Mucosa of rectum (tissue), 2 donors: Measurements from ENCODE around the gene TMEM98.
"Not testable (repeated sequence)": the region's sequence is repeated elsewhere in the genome, so short reads cannot be mapped to it uniquely, and the experiment has no call there.

Source experiments
- H3K27ac ChIP-seq, 2 donors: one replicate each; pipeline ENCODE4 v1.7.0; 2013; ENCODE audit warnings: inconsistent platforms in 2 of 2, low read depth in 2 of 2, low read length in 2 of 2
- H3K27me3 ChIP-seq, 2 donors: one replicate each; pipeline ENCODE4 v1.7.0; 2013; ENCODE audit warnings: low read length in 2 of 2; ENCODE audit not compliant: control insufficient read depth in 2 of 2, insufficient read depth in 2 of 2
- H3K36me3 ChIP-seq, 2 donors: one replicate each; pipeline ENCODE4 v1.7.0; 2013; ENCODE audit warnings: low read length in 2 of 2; ENCODE audit not compliant: control insufficient read depth in 2 of 2, insufficient read depth in 2 of 2
- H3K4me1 ChIP-seq, 2 donors: one replicate each; pipeline ENCODE4 v1.7.0; 2013; ENCODE audit warnings: low read length in 2 of 2, mild to moderate bottlenecking in 1 of 2; ENCODE audit not compliant: control insufficient read depth in 2 of 2, insufficient read depth in 2 of 2
- H3K4me3 ChIP-seq, 2 donors: one replicate each; pipeline ENCODE4 v1.7.0; 2013; ENCODE audit warnings: low read length in 2 of 2
- H3K9ac ChIP-seq, 2 donors: one replicate each; pipeline ENCODE4 v1.7.0; 2013; ENCODE audit warnings: low read length in 2 of 2, low read depth in 1 of 2, mild to moderate bottlenecking in 1 of 2
- H3K9me3 ChIP-seq, 2 donors: one replicate each; pipeline ENCODE4 v1.7.0; 2013; ENCODE audit warnings: low read length in 2 of 2; ENCODE audit not compliant: control insufficient read depth in 2 of 2
- donor health status: healthy.
- donor health status: Normal muscosa, but diverticular disease.

TMEM98 gene

GRCh38 chr17:32927724-32928585, at the start of gene TMEM98:
Gene TMEM98, plus strand, starts transcription at chr17:32928153. Its CDS starts 3,376 bp downstream, at chr17:32931529.
- Histone ChIP-seq H3K36me3 (peaks cover 7 to 10% of the 10 kb centered on the region in 2 donors), H3K4me1 (peaks cover 6 to 20% of the 10 kb centered on the region in 2 donors), H3K9me3 (no peaks in the 10 kb centered on the region), H3K27me3 (peaks cover 0 to 5% of the 10 kb centered on the region in 2 donors), H3K27ac (peak within 1 kb of the TSS; percentile 54 to 69), H3K4me3 (peak within 1 kb of the TSS; percentile 74 to 76), H3K9ac (peak within 1 kb of the TSS; percentile 77 to 83)

- Histone ChIP-seq H3K4me3 (no peak overlapping the region), H3K4me1 (peaks cover 14 to 19% of the 10 kb centered on the region in 2 donors), H3K27ac (no peak overlapping the region), H3K36me3 (no peaks in the 10 kb centered on the region), H3K9ac (no peak overlapping the region), H3K27me3 (no peaks in the 10 kb centered on the region), H3K9me3 (no peaks in the 10 kb centered on the region)
These were observed 49.7 kb upstream of the TMEM98 start for GRCh38 chr17:32878211-32878610.

- Histone ChIP-seq H3K4me1 (peaks cover 7 to 10% of the 10 kb centered on the region in 2 donors), H3K4me3 (no peak overlapping the region), H3K27me3 (no peaks in the 10 kb centered on the region), H3K27ac (no peak overlapping the region), H3K9ac (no peak overlapping the region), H3K9me3 (no peaks in the 10 kb centered on the region), H3K36me3 (no peaks in the 10 kb centered on the region)
These were observed 48.8 kb upstream of the TMEM98 start for GRCh38 chr17:32879134-32879533.

- Histone ChIP-seq H3K27me3 (no peaks in the 10 kb centered on the region), H3K27ac (no peak overlapping the region), H3K36me3 (no peaks in the 10 kb centered on the region), H3K9me3 (no peaks in the 10 kb centered on the region), H3K4me3 (no peak overlapping the region), H3K4me1 (peaks cover 3 to 4% of the 10 kb centered on the region in 2 donors), H3K9ac (no peak overlapping the region)
These were observed 47.1 kb upstream of the TMEM98 start for GRCh38 chr17:32880671-32881453.

- no peaks in the 10 kb centered on the region for H3K9me3 ChIP-seq
- H3K27ac ChIP-seq: no peak overlapping the region
- peaks cover 3 to 4% of the 10 kb centered on the region in 2 donors for H3K4me1 ChIP-seq
- H3K4me3 ChIP-seq: no peak overlapping the region
- H3K9ac ChIP-seq: no peak overlapping the region
- H3K36me3 ChIP-seq: no peaks in the 10 kb centered on the region
- H3K27me3 ChIP-seq: no peaks in the 10 kb centered on the region
These were observed 45.9 kb upstream of the TMEM98 start for GRCh38 chr17:32882029-32882428.

- Histone ChIP-seq H3K4me3 (no peak overlapping the region), H3K9ac (no peak overlapping the region), H3K36me3 (no peaks in the 10 kb centered on the region), H3K27ac (no peak overlapping the region), H3K27me3 (no peaks in the 10 kb centered on the region), H3K9me3 (no peaks in the 10 kb centered on the region), H3K4me1 (peaks cover 0 to 4% of the 10 kb centered on the region in 2 donors)
These were observed 45.2 kb upstream of the TMEM98 start for GRCh38 chr17:32882734-32883133.

GRCh38 chr17:32886951-32887350, 41.0 kb upstream of the TMEM98 start:
- H3K9ac ChIP-seq, H3K36me3 ChIP-seq, H3K27ac ChIP-seq, H3K4me1 ChIP-seq, H3K4me3 ChIP-seq, H3K27me3 ChIP-seq, H3K9me3 ChIP-seq: not testable (repeated sequence)

GRCh38 chr17:32887410-32887809, 40.5 kb upstream of the TMEM98 start:
- not testable (repeated sequence) for H3K9ac ChIP-seq

GRCh38 chr17:32894245-32894644, 33.7 kb upstream of the TMEM98 start:
- no peaks in the 10 kb centered on the region for H3K9me3 ChIP-seq
- H3K4me1 ChIP-seq: no peaks in the 10 kb centered on the region
- no peak overlapping the region for H3K27ac ChIP-seq
- H3K4me3 ChIP-seq: no peak overlapping the region
- no peaks in the 10 kb centered on the region for H3K36me3 ChIP-seq
- H3K27me3 ChIP-seq: no peaks in the 10 kb centered on the region
- H3K9ac ChIP-seq: no peak overlapping the region

More at GRCh38 chr17:32887410-32887809, 40.5 kb upstream of the TMEM98 start:
- H3K27ac ChIP-seq, H3K9me3 ChIP-seq, H3K27me3 ChIP-seq, H3K36me3 ChIP-seq, H3K4me1 ChIP-seq, H3K4me3 ChIP-seq: not testable (repeated sequence)

GRCh38 chr17:32896647-32897258, 31.2 kb upstream of the TMEM98 start:
- H3K27me3 ChIP-seq: no peaks in the 10 kb centered on the region
- no peaks in the 10 kb centered on the region for H3K36me3 ChIP-seq
- H3K9me3 ChIP-seq: no peaks in the 10 kb centered on the region
- no peak overlapping the region for H3K9ac ChIP-seq
- H3K4me1 ChIP-seq: no peaks in the 10 kb centered on the region
- H3K27ac ChIP-seq: no peak overlapping the region
- no peak overlapping the region for H3K4me3 ChIP-seq
